A673 (cell line): ENCODE data around the gene SEC31A.

Experiments used
- EZH2 ChIP-seq: fragments of 200-600 bp; sonication (generic); IDR thresholded peaks from 2 replicates; pipeline ENCODE4 v1.6.1; 2017; ENCODE audit warnings: borderline replicate concordance, low read depth, mild to moderate bottlenecking, mixed read lengths, antibody characterized with exemption, low read length; ENCODE audit not compliant: poor library complexity, severe bottlenecking
- TF ChIP-seq, protein P1 (sequence below): fragments of 300-800, 200-600 bp; sonication (generic); conservative IDR thresholded peaks from 2 replicates; pipeline ENCODE4 v1.5.1; 2017; ENCODE audit warnings: low read depth, mild to moderate bottlenecking, antibody characterized with exemption, low read length, moderate library complexity, mixed read lengths

DNA sequence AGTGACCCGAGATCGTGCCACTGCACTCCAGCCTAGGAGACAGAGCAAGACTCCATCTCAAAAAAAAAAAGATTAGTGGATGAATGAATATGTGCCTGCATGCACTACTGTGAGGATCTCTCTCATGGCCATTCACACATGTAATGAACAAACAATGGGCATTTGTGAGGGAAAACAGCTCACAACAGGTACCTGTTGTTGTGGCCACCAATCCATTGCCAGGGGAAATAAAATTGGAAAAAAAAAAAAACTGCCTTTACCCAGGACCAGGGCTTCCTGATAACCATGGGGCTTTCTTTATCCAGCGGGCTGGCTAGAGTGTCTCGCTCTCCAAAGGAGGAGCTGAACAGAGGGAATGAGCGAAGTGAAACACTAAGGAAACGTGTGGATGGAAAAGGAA is 99.8 kb downstream of the SEC31A start:
- TF ChIP-seq, protein P1, sequence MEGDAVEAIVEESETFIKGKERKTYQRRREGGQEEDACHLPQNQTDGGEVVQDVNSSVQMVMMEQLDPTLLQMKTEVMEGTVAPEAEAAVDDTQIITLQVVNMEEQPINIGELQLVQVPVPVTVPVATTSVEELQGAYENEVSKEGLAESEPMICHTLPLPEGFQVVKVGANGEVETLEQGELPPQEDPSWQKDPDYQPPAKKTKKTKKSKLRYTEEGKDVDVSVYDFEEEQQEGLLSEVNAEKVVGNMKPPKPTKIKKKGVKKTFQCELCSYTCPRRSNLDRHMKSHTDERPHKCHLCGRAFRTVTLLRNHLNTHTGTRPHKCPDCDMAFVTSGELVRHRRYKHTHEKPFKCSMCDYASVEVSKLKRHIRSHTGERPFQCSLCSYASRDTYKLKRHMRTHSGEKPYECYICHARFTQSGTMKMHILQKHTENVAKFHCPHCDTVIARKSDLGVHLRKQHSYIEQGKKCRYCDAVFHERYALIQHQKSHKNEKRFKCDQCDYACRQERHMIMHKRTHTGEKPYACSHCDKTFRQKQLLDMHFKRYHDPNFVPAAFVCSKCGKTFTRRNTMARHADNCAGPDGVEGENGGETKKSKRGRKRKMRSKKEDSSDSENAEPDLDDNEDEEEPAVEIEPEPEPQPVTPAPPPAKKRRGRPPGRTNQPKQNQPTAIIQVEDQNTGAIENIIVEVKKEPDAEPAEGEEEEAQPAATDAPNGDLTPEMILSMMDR, result no peak
- TF ChIP-seq EZH2, result no peak
